GM19452 (cell line): ENCODE data around the gene TLE5.
"Not testable (repeated sequence)": the region's sequence is repeated elsewhere in the genome, so short reads cannot be mapped to it uniquely, and the experiment has no call there.

ENCODE experiments used
- ATAC-seq: cut with Tn5 transposase; IDR thresholded peaks from one replicate; pipeline ENCODE4 v1.9.1; 2021; ENCODE audit not compliant: unreplicated experiment

The TLE5 gene

DNA sequence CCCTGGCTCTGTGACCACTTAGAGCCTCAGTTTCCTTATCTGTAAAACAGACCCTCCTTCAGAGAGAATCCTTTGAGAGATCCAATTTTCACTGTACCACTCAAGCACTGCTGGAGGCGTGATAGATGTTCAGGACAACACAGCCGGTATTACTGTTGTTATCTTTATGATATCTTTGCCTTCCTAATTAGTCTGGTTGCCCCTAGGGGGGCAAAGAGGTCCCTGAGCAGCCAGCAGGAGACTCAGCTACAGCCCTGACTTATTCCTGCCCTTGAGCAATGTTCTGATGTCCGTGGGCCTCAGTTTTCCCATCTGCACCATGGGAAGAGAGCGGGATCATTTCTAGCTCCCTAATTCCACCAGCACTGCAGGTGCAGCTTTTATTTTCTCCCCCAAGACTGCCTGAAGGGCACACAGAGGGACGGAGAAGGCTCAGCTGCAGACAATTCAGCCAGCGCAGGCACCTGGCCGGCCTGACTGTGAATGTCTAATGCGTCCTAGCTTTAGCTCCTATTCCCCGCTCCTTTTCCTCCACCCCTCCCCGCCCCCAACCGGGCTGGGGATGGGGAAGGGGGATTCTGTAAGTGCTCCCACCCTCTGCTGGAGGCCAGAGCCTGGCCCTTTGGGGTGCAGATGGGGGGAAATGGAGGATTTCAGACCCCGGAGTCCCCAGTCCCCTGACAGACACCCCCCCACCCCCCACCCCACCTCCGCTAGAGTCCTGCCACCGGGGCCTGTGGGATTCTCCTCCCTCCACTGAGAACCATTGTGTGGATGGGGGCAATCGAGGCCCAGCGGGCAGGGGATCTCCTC is 16.2 kb downstream of the TLE5 start:
- no peak for ATAC-seq

DNA sequence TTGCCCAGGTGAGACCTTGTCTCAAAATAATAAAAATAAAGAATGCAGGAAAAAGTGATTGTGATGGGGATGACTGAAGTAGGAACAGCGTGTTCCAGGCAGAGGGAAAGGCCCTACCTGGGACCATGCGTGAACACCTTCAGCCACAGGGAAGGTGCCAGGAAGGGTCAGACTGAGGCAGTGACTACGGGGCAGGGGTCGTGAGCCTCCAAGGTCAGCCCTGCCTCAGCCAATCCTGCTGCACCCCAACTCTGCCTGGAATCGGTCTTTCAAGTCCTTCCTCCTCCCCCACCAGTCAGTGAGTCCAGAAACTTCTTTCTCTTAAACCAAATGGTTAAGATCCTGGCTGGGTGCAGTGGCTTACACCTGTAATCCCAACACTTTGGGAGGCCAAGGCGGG is 17.1 kb downstream of the TLE5 start:
- no peak for ATAC-seq

DNA sequence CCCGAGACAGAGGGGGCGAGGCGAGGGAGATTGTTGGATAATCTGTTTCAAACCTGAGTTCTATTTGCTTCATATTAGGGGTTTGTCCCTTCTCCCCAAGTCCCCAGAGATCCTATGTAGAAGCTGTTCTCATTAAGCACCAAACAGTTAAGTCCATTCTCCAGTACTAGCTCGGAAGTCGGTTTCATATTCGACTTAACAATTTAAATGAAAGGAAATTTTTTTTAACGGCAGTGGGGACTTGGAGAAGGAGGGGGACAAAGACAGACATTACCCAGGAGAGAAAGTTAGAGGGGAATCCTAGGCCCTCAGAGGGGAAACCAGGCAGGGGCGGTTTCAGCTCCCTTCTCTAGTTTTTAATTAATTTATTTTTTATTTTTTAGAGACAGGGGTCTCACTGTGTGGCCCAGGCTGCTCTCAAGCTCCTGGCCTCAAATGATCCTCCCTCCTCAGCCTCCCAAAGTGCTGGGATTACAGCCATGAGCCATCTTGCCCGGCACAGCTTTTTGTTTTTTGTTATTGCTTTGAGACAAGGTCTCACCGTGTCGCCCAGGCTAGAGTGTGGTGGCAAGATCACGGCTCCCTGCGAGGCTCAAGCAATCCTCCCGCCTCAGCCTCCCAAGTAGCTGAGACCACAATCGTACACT is 19.6 kb downstream of the TLE5 start:
- ATAC-seq = no peak

DNA sequence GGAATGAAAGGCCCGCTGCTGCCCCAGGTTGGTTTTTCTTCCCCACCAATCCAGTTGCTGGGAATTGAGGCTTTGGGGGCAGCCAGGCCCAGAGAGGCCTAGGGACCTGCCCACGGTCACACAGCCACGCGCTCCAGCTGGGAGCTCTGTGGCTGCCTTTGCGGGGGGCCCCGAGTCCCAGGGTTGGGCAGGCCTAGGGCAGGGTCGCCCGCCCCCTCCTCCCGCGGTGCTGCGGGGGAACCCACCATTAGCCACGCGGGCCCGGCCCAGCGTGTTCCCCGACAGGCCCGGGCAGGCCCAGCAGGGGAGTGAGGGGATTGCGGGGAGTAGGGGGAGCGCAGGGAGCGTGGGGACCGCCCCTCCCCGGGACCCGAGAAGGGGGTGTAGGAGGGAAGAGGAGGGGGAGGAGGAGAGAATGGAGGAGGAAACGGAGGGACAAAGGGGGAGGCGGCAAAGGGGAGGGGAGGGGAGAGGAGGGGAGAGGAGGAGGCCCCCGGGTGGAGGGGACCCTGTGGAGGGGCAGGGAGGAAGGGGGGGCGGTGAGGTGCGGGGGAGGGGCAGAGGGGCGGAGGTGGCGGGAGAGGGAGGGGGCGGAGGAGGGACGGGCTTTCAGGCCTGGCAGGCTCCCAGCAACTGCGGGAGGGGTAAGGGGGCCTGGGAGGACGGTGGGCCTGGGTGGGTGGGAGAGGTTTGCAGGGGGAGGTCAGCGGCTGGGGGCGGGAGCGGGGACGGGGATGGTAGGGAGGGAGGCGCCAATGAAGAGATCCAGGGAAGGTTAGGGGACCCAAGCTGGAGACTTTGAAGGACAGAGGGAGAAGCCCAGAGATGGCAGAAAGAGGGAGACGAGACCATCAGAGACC is 20.3 kb downstream of the TLE5 start:
- no peak for ATAC-seq

DNA sequence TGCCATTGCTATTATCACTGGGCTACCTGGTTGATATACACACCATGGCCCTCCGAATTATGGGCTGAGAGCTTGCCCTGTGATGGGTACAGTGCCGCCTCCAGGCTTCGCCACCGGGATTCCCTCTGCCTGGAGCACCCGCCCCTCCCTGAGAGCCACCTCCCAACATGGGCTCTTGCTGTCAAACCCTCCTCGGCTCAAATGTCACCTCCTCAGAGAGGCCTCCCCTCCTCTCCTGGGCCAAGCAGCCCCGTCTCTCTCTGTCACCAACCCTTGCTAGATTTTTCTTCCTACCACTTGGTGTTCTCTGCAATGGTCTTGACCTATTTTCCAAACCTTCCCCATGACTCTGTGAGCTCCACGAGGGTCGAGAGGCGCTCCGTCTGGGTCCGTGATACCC is 21.0 kb downstream of the TLE5 start:
- ATAC-seq = no peak

DNA sequence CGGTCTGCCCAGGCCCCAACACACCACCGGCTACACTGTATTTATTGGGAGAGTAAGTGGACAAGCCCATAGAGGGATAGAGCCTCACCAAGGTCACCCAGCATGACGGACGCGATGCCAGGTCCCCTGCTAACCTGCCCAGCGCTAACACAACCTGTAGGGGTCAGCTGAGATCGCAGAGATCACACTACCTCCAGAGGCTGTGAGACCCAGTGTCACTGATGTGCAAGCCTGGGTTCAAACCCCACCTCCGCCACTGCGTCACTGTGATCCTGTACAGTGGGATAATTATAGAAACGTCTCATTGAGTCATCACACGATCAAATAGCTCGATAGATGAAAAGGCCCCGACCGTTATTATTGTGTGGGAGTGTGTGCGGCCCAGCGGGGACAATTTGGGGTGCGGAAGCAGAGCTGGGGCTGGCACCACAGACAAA is 22.6 kb downstream of the TLE5 start:
- ATAC-seq = no peak

DNA sequence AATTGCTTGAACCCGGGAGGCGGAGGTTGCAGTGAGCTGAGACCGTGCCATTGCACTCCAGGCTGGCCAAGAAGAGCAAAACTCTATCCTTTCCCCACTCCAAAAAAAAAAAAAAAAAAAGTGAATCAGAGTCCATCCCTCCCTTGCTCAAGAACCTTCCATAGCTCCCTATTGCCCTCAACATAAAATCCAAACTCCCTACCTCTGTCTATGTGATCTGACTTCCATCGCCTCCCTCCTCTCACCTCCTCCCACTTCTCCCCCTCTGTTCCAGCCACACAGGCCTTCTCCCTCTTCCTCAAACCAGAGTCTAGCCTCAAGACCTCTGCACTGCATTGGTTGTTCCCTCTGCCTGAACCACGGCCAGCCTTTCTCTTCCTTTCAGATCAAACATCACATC is 23.2 kb downstream of the TLE5 start:
- ATAC-seq = no peak

DNA sequence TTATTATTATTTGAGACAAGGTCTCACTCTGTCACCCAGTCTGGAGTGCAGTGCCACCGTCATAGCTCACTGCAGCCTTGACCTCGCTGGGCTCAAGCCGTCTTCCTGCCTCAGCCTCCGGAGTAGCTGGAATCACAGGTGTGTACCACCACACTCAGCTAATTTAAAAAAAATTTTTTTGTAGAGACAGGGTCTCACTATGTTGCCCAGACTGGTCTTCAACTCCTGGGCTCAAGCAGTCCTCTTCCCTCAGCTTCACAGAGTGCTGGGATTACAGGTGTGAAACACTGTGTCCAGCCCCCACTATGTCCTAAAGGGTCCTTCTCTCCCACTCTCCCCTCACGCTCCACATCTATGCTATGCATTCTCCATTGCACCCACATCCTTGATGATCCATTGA is 24.1 kb downstream of the TLE5 start:
- no peak for ATAC-seq

DNA sequence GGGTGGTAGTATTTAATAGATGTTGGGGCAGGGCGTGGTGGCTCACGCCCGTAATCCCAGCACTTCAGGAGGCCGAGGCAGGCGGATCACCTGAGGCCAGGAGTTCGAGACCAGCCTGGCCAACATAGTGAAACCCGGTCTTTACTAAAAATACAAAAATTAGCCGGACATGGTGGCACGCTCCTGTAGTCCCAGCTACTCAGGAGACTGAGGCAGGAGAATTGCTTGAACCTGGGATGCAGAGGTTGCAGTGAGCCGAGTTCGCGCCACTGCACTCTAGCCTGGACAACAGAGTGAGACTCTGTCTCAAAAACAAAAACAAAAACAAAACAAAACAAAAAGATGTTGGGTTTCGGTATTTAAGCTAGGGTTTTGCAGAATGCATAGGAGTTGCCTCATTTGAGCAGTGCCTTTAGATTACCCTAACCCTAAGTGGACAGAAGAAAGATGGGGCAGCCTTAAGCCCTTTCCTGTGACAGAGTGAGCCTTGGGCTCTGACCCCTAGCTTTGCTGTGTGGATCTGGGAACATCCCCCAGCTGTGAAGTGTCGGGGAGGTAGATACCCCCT is 25.2 kb downstream of the TLE5 start:
- ATAC-seq = not testable (repeated sequence)

DNA sequence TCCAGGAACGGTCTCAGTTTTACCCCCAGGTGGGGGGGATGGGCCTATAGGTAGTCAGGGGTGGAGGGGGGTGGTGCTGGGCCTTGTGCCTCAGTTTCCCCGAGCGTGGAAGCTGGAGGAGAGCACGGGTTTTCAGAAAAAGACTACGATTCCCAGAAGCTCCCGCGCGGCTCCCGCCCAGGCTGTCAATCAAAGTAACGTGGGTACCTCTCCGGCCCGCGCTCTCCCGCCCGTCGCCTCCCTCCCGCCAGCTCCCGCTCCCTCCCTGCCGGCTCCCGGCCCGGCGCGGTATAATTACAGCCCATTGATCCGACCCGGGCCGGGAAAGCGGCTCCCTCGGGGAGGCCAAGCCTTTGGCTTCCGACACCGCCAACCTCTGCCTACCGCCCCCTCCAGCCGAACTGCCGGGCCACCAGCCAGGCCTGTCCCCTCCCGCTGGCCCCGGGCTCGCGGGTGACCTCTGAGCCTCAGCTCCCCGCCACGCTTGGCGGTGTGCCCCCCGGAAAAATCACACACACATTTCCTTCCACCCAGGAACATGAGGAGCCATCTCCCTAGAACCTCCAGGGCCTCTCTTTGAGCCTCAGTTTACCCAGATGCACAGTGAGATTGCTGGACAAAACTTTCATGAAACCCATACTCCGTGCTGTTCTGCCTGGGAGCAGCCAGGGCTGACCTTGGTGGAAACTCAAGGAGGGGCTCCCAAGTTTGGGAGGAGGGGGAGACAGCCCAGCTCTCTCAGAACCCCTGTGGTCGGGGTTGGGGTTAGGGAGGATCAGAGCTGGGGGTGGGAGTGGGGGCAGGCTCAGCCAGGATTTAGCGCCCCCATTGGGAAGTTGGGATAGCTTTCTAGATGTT is 25.9 kb downstream of the TLE5 start:
- peak; percentile 59 for ATAC-seq

DNA sequence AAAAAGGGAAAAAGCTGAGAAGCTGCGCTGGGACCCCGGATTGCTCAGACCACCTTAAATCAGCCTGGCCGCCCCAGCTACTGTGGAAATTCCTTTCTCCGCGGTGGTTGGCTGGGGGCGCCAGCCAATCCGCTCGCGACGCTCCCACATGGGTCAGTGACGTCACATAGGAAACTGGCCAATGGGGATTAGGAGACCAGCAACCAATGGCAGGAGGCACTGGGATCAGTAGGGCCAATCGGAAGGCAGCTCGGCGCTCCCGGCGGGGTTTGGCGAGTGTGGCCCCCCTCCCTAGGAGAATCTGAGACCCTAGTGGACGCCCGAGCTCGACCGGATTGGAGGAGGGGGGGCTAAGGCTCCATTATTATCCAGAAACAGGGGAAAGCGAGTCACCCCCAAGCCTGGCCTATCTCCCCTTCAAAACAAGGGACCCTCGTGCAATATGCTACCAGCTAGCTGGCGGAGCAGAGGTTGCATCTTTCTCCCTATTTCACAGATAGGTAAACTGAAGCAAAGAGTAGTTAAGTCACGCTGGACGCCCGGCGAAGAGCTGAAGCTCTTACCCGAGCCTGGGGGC is 26.7 kb downstream of the TLE5 start:
- ATAC-seq = peak; percentile 76

DNA sequence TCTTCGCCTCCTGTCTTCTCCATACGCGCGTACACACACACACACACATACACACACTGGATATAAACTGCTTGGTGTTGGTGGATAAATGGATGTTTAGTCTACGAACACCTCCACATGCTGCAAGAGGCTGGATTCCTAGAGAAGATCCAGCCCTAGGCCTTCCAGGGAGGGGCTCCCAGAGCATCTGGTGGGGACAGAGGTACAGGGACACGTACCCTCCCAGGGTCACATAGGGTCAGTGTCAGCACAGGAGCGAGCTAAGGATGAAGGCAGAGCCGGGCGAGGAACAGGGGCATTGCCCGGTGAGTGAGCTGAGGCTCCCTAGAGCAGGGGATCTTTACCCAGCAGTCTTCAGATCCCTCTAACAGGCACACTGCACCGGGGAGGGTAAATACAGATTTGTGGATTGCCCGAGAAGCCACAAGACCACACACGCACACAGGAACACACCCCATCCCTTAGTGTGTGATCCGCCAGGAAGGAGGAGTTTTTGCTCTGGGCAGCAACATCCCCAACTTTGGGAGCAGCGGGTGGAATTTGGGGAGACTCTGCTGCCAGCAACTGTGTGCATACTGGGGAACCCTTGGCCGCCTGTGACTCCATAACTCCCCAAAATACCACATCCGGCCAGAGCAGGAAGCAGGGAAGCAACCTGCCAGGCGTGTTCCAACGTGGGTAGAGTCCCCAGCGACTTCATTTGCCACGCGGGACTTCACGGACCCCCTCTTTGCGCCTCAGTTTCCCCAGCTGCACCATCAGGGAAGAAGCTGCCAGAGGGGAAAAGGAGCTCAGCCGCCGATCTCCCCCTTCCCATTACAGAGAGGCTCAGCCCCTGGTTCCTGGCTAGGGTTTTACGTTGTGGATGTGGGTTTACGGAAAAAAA is 27.4 kb downstream of the TLE5 start:
- no peak for ATAC-seq

DNA sequence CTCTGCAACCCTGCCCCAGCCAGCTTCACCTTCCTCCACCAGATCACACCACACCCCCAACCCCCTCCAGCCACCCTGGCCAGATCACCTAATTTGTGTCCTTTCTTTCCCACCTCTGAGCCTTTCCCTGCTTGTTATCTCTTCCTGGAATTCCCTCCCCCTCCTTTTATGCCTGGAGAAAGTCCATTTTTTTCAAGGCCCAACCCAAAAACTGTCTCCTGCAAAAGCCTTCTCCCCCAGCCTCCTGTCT is 28.0 kb downstream of the TLE5 start:
- no peak for ATAC-seq

DNA sequence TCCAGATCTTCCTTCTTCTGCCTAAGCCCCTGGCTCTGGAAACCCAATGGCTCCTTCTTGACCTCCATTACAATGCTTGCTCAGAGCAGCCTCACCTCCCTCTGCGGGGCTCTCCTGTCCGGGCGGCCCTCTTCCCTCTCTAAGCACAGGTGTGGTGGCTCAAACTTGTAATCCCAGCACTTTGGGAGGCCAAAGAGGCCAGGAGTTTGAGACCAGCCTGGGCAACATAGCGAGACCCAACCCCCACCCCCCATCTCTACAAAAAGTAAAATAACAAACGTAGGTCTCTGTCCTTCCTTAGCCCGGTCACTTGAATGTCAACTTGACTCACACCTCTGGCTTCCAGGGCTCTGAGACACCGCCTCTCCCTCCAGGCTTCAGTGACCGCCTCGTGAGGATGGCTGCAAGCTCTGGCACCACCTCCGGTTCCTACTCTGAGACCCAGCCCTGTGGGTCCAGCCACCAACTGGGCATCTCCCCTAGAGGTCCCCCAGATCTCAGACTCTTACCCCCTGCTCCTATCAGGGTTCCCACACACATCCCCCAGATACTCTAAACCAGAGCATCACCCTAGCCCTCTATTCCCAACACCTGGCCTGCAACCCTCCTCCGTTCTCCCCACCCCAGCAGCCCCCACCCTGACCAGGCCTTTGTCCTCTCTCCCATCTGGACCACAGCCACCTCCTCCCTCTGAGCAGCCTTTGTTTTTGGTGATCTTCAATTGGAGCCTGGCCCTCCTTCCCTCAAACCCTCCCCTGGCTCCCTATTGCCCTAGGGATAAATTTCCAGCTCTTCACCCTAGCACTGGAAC is 28.5 kb downstream of the TLE5 start:
- no peak for ATAC-seq

DNA sequence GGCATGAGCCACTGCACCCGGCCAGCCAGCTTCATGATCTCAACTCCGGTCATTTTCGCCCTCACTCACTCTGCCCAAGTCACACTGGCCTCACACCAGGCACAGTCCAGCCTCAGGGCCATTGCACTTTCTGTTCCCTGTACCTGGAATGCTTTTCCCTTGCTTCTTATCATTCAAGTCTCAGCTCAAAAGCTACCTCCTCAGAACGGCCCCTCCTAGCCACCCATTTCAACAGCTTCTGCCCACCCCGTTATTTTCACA is 30.8 kb downstream of the TLE5 start:
- no peak for ATAC-seq

DNA sequence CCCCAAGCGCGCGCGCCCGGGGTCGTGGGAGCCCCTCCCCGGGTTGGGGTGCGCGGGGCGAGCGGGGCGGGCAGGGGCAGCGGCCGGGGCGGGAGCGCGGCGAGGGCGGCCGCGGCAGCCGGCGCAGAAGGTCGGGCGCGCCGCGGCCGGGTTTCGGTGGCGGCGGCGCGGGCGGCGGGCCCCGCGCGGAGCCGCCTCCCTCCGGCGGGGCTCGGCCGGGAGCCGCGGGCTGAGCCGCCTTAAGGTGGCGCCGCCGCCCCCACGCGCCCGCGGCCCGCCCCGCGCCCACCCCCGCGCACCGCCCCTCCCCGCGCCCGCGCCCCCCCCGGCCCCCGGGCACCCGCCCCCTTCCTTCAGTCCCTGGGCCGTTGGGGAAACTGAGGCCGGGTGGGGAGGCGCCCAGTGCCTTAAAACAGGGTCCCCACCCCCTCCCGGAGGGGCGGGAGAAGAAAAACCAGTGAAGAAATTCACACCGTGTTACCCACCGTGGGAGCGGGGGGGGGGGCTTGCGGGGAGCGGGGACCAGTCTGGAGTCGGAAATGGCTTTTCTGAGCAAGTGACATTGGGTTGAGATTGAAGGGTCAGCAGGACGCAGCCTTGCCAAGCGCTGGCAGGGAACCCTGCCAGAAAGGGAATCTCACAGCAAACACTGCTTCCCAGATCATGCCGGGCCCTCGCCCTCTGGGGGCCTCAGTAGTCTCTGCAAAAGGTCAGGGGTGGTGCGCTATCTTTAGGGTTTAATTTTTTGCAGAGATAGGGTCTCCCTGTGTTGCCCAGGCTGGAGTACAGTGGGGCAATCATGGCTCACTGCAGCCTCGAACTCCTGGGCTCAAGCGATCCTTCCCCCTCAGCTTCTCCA is 33.0 kb downstream of the TLE5 start, which contains the start of gene TLE2:
TLE2 (minus strand) TSS at position 216 of the 859 bp plus-strand sequence. CDS start 376 bp downstream, outside the sequence.
- ATAC-seq = no peak

DNA sequence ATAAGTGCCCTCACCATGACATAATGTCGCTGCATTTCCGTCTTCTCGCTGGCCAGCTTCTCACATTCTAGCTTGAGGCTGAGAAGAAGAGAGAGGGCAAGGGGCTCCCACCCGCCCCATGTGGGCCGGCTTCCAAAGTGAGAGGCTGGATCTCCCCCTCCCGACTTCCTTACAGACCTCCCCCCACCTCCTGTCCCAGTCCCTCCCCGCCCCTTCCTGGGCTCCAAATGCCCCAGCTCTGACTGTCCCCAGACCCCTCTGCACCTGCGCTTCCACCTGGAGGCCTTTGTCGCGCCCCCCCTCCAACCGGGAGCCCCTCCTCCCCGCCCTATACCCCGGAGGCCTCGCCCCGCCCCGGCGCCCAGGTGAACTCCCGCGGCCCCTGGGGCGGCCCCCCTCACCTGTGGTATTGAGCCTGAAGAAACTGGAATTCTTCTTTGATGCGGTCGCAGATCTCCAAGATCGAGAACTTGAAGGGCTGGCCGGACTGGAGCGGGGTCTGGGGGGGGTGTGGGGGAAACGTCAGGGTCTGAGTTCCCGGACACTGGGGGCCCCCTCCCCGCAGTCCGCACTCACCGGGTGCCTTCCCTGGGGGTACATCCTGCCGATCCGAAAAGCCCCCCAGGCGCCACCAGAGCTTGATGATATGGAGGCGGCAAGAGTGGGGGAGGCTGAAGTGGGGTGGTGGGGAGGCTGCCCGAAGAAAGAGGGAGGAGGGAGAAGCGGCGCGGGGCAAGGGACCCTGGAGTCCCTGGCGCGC is 33.8 kb downstream of the TLE5 start:
- ATAC-seq = no peak
